ENCODE results near the gene PAK1.

GRCh38 chr11:77325159-77325558 is 148.7 kb downstream of the PAK1 start:
- TF ChIP-seq CTCF (conservative IDR thresholded peaks at IDR 0.05 in 1 of 2, IDR thresholded peaks at IDR 0.05 in 1 of 2; ENCODE audit: low read depth in 1 of 2, low read length in 2 of 2) (no peak), EZH2 (IDR thresholded peaks at IDR 0.05; ENCODE audit: low read length, missing control alignments) (no peak)
